Mucosa of descending colon (tissue), 3 donors: ENCODE data around the gene PAN2. TPM values are rescaled to one million over a fixed set of nuclear protein-coding genes. Genes with fewer than 3 reads are reported as not detected.

Experiments used
- ATAC-seq: fragments of 200-7000 bp; cut with Tn5 transposase; one replicate; pipeline ENCODE4 v1.9.1; 2020; ENCODE audit warnings: mild to moderate bottlenecking, moderate library complexity
- DNase-seq, 3 donors: peaks; one replicate each; pipeline ENCODE4 v3.0.0-alpha.2; 2020
- H3K36me3 ChIP-seq: fragments of 200-600 bp; one replicate; pipeline ENCODE4 v1.8.0; 2021; ENCODE audit warnings: low read depth, mild to moderate bottlenecking
- H3K4me1 ChIP-seq: fragments of 200-600 bp; one replicate; pipeline ENCODE4 v1.8.0; 2021; ENCODE audit warnings: low read depth, mild to moderate bottlenecking
- H3K4me3 ChIP-seq: fragments of 200-600 bp; one replicate; pipeline ENCODE4 v1.8.0; 2021; ENCODE audit warnings: mild to moderate bottlenecking
- H3K9me3 ChIP-seq: fragments of 200-600 bp; one replicate; pipeline ENCODE4 v1.8.0; 2021; ENCODE audit warnings: mild to moderate bottlenecking
- CTCF ChIP-seq: fragments of 200-600 bp; IDR thresholded peaks from one replicate; pipeline ENCODE4 v1.8.0; 2022; ENCODE audit warnings: antibody characterized with exemption, mild to moderate bottlenecking
- intact Hi-C, 2 donors: fragments of 100-400 bp; cut with DNase I in 1 of 2; cut with micrococcal nuclease in 1 of 2; formaldehyde crosslinking; loops; one replicate each; pipeline versions ENCODE4 v1.11.0 to v1.11.1; 2022; cut with DNase I, micrococcal nuclease
- total RNA-seq, 3 donors: library from RNA; stranded (reverse); fragmentation: NEBNext Ultra II Directional in 2 of 3; extraction: Animal tissue kit (Norgen Biotek cat#: 25700) in 2 of 3; gene quantifications; one replicate each; pipeline versions ENCODE4 v1.2.1 to v1.2.4, GENCODE V29; 2021 to 2023
- donor health status: DM: no; HTN: no; CAD: no; lungs with moderate emphysema.
- donor health status: DM: no; HTN: no; CAD: no.
- donor health status: DM: no; HTN: yes; CAD: no.

Gene PAN2
- total RNA-seq, 3 donors from 2014 or later = 61.4 to 73.5 (median 61.9) TPM

- intact Hi-C loops = no loop called here
Measured at GRCh38 chr12:56375598-56376434, 42.0 kb upstream of the PAN2 start.

GRCh38 chr12:56374726-56375597 is 41.2 kb upstream of the PAN2 start:
- intact Hi-C loops = no loop called here
- Histone ChIP-seq H3K4me3 (no peak overlapping the region), H3K4me1 (no peaks in the 10 kb centered on the region), H3K9me3 (no peaks in the 10 kb centered on the region), H3K36me3 (no peaks in the 10 kb centered on the region)
- DNase-seq (no peak), ATAC-seq (no peak)
- TF ChIP-seq CTCF = no peak

More at GRCh38 chr12:56375598-56376434, 42.0 kb upstream of the PAN2 start:
- TF ChIP-seq CTCF = no peak
- H3K9me3 ChIP-seq = no peaks in the 10 kb centered on the region
- no peaks in the 10 kb centered on the region for H3K36me3 ChIP-seq
- no peak overlapping the region for H3K4me3 ChIP-seq
- DNase-seq (no peak), ATAC-seq (peak; percentile 41)
- H3K4me1 ChIP-seq = no peaks in the 10 kb centered on the region

GRCh38 chr12:56373515-56373914 is 39.7 kb upstream of the PAN2 start:
- ATAC-seq (no peak), DNase-seq (no peak)
- H3K36me3 ChIP-seq = no peaks in the 10 kb centered on the region
- no peak overlapping the region for H3K4me3 ChIP-seq
- intact Hi-C loops = no loop called here
- H3K9me3 ChIP-seq = no peaks in the 10 kb centered on the region
- H3K4me1 ChIP-seq = no peaks in the 10 kb centered on the region
- no peak for TF ChIP-seq CTCF

- DNase-seq (no peak), ATAC-seq (no peak)
- intact Hi-C loops = no loop called here
- Histone ChIP-seq H3K4me3 (no peak overlapping the region), H3K36me3 (no peaks in the 10 kb centered on the region), H3K4me1 (no peaks in the 10 kb centered on the region), H3K9me3 (no peaks in the 10 kb centered on the region)
- TF ChIP-seq CTCF = no peak
Measured at GRCh38 chr12:56366948-56367347, 33.1 kb upstream of the PAN2 start.

- DNase-seq = no peak
- no peaks in the 10 kb centered on the region for H3K36me3 ChIP-seq
- ATAC-seq = no peak
- no peaks in the 10 kb centered on the region for H3K9me3 ChIP-seq
- intact Hi-C loops = no loop called here
- H3K4me3 ChIP-seq = no peak within 1 kb of the TSS
- no peak for TF ChIP-seq CTCF
- H3K4me1 ChIP-seq = peaks cover 10% of the 10 kb centered on the region
Measured at GRCh38 chr12:56362130-56363059, 28.6 kb upstream of the PAN2 start, which contains the start of gene APOF. Gene APOF (minus strand): TSS chr12:56362857. CDS start chr12:56362745, 112 bp downstream.
